Activated gamma-delta T cell (primary cell): Measurements from ENCODE around the gene LMAN1.

Experiments
- DNase-seq: peaks from one replicate; lab custom pipeline; 2025; lab: John Stamatoyannopoulos, UW
- total RNA-seq, 2 donors: gene quantifications; one replicate each; lab custom pipeline; 2026; lab: John Stamatoyannopoulos, UW

Gene LMAN1
- 107 to 112 reads per million in 2 donors for total RNA-seq

GRCh38 chr18:59358712-59359575, at the start of gene LMAN1:
Gene LMAN1 (minus strand): TSS chr18:59359265. CDS start chr18:59359244, 21 bp downstream.
- peak; percentile 92 for DNase-seq

GRCh38 chr18:59402432-59403090, 43.5 kb upstream of the LMAN1 start:
- DNase-seq: no peak

- no peak for DNase-seq
Measured at GRCh38 chr18:59400407-59400806, 41.3 kb upstream of the LMAN1 start.

GRCh38 chr18:59395226-59396175, 36.4 kb upstream of the LMAN1 start:
- no peak for DNase-seq

GRCh38 chr18:59393381-59393780, 34.3 kb upstream of the LMAN1 start:
- DNase-seq: no peak

GRCh38 chr18:59388817-59389216, 29.8 kb upstream of the LMAN1 start:
- DNase-seq: no peak

GRCh38 chr18:59387687-59388565, 28.9 kb upstream of the LMAN1 start:
- DNase-seq: no peak

GRCh38 chr18:59386909-59387686, 28.0 kb upstream of the LMAN1 start:
- no peak for DNase-seq

- DNase-seq: no peak
Measured at GRCh38 chr18:59385191-59385590, 26.1 kb upstream of the LMAN1 start.

GRCh38 chr18:59383851-59384250, 24.8 kb upstream of the LMAN1 start:
- no peak for DNase-seq

GRCh38 chr18:59382383-59382782, 23.3 kb upstream of the LMAN1 start:
- no peak for DNase-seq

GRCh38 chr18:59381949-59382348, 22.9 kb upstream of the LMAN1 start:
- no peak for DNase-seq

GRCh38 chr18:59380706-59381105, 21.6 kb upstream of the LMAN1 start:
- no peak for DNase-seq

GRCh38 chr18:59379772-59380522, 20.9 kb upstream of the LMAN1 start:
- DNase-seq: no peak

GRCh38 chr18:59377613-59378337, 18.7 kb upstream of the LMAN1 start:
- no peak for DNase-seq

GRCh38 chr18:59376351-59376935, 17.4 kb upstream of the LMAN1 start:
- DNase-seq: no peak

GRCh38 chr18:59374128-59374527, 15.1 kb upstream of the LMAN1 start:
- no peak for DNase-seq

GRCh38 chr18:59372975-59373374, 13.9 kb upstream of the LMAN1 start:
- no peak for DNase-seq
